Activated naive CD4-positive, alpha-beta T cell treated with anti-CD3 and anti-CD28 coated beads, Interleukin-2, amount 50 U/mL, for 24 hours (primary cell): Measurements from ENCODE around the gene RPN1.
"Not testable (repeated sequence)": the region's sequence is repeated elsewhere in the genome, so short reads cannot be mapped to it uniquely, and the experiment has no call there.

Experiments used
- H3K27ac Mint-ChIP-seq: one replicate; pipeline ENCODE4 v1.8.0; 2021; ENCODE audit warnings: mild to moderate bottlenecking, mixed read lengths
- H3K27me3 Mint-ChIP-seq: one replicate; pipeline ENCODE4 v1.8.0; 2021; ENCODE audit warnings: mixed read lengths
- H3K36me3 Mint-ChIP-seq: one replicate; pipeline ENCODE4 v1.8.0; 2021; ENCODE audit warnings: mixed read lengths
- H3K4me1 Mint-ChIP-seq: one replicate; pipeline ENCODE4 v1.8.0; 2021; ENCODE audit warnings: mixed read lengths
- H3K4me3 Mint-ChIP-seq: one replicate; pipeline ENCODE4 v1.8.0; 2021; ENCODE audit warnings: mild to moderate bottlenecking, mixed read lengths
- H3K9me3 Mint-ChIP-seq: one replicate; pipeline ENCODE4 v1.8.0; 2021; ENCODE audit warnings: mixed read lengths

The RPN1 gene

GRCh38 chr3:128650096-128651050 is at the start of gene RPN1:
TSS of gene RPN1 (minus strand) at chr3:128650818. CDS start at chr3:128650800, 18 bp downstream.
- Mint-ChIP-seq H3K4me3 (peak within 1 kb of the TSS; percentile 93), H3K36me3 (no peaks in the 10 kb centered on the region), H3K27me3 (no peaks in the 10 kb centered on the region), H3K9me3 (no peaks in the 10 kb centered on the region), H3K27ac (peak within 1 kb of the TSS; percentile 94), H3K4me1 (peaks cover 37% of the 10 kb centered on the region)

- Mint-ChIP-seq H3K27ac (no peak overlapping the region), H3K9me3 (no peaks in the 10 kb centered on the region), H3K27me3 (no peaks in the 10 kb centered on the region), H3K4me3 (peak overlapping the region; percentile 82), H3K36me3 (no peaks in the 10 kb centered on the region), H3K4me1 (peaks cover 3% of the 10 kb centered on the region)
Measured at GRCh38 chr3:128698211-128699047, 47.8 kb upstream of the RPN1 start.

GRCh38 chr3:128697341-128697740 is 46.7 kb upstream of the RPN1 start:
- Mint-ChIP-seq H3K9me3 (no peaks in the 10 kb centered on the region), H3K4me1 (peaks cover 3% of the 10 kb centered on the region), H3K36me3 (no peaks in the 10 kb centered on the region), H3K4me3 (peak overlapping the region; percentile 36), H3K27ac (no peak overlapping the region), H3K27me3 (no peaks in the 10 kb centered on the region)

GRCh38 chr3:128693696-128694095 is 43.1 kb upstream of the RPN1 start:
- Mint-ChIP-seq H3K27me3 (no peaks in the 10 kb centered on the region), H3K27ac (no peak overlapping the region), H3K4me1 (peaks cover 3% of the 10 kb centered on the region), H3K36me3 (no peaks in the 10 kb centered on the region), H3K4me3 (no peak overlapping the region), H3K9me3 (no peaks in the 10 kb centered on the region)

- peaks cover 14% of the 10 kb centered on the region for H3K4me1 Mint-ChIP-seq
- H3K36me3 Mint-ChIP-seq = no peaks in the 10 kb centered on the region
- H3K4me3 Mint-ChIP-seq = no peak overlapping the region
- H3K27ac Mint-ChIP-seq = no peak overlapping the region
- no peaks in the 10 kb centered on the region for H3K27me3 Mint-ChIP-seq
- no peaks in the 10 kb centered on the region for H3K9me3 Mint-ChIP-seq
Measured at GRCh38 chr3:128689060-128689459, 38.4 kb upstream of the RPN1 start.

GRCh38 chr3:128686465-128686864 is 35.8 kb upstream of the RPN1 start:
- Mint-ChIP-seq H3K36me3 (peaks cover under 1% of the 10 kb centered on the region), H3K27me3 (no peaks in the 10 kb centered on the region), H3K4me3 (no peak overlapping the region), H3K4me1 (peaks cover 28% of the 10 kb centered on the region), H3K27ac (no peak overlapping the region), H3K9me3 (no peaks in the 10 kb centered on the region)

GRCh38 chr3:128684986-128685726 is 34.5 kb upstream of the RPN1 start:
- no peak overlapping the region for H3K27ac Mint-ChIP-seq
- no peaks in the 10 kb centered on the region for H3K9me3 Mint-ChIP-seq
- peaks cover 37% of the 10 kb centered on the region for H3K4me1 Mint-ChIP-seq
- H3K27me3 Mint-ChIP-seq = no peaks in the 10 kb centered on the region
- H3K36me3 Mint-ChIP-seq = peaks cover 3% of the 10 kb centered on the region
- H3K4me3 Mint-ChIP-seq = no peak overlapping the region

- no peaks in the 10 kb centered on the region for H3K9me3 Mint-ChIP-seq
- H3K4me3 Mint-ChIP-seq = no peak overlapping the region
- H3K36me3 Mint-ChIP-seq = peaks cover 3% of the 10 kb centered on the region
- H3K27ac Mint-ChIP-seq = no peak overlapping the region
- no peaks in the 10 kb centered on the region for H3K27me3 Mint-ChIP-seq
- peaks cover 45% of the 10 kb centered on the region for H3K4me1 Mint-ChIP-seq
Measured at GRCh38 chr3:128683957-128684356, 33.3 kb upstream of the RPN1 start.

- Mint-ChIP-seq H3K4me3 (peak overlapping the region; percentile 93), H3K4me1 (peaks cover 44% of the 10 kb centered on the region), H3K27me3 (no peaks in the 10 kb centered on the region), H3K36me3 (peaks cover 4% of the 10 kb centered on the region), H3K9me3 (no peaks in the 10 kb centered on the region), H3K27ac (peak overlapping the region; percentile 98)
Measured at GRCh38 chr3:128681369-128681829, 30.8 kb upstream of the RPN1 start.

- no peaks in the 10 kb centered on the region for H3K9me3 Mint-ChIP-seq
Measured at GRCh38 chr3:128680603-128681368, 30.2 kb upstream of the RPN1 start.

GRCh38 chr3:128679338-128679737 is 28.7 kb upstream of the RPN1 start:
- no peak overlapping the region for H3K27ac Mint-ChIP-seq
- peak overlapping the region; percentile 93 for H3K4me3 Mint-ChIP-seq
- H3K9me3 Mint-ChIP-seq = no peaks in the 10 kb centered on the region
- peaks cover 34% of the 10 kb centered on the region for H3K4me1 Mint-ChIP-seq
- no peaks in the 10 kb centered on the region for H3K27me3 Mint-ChIP-seq
- H3K36me3 Mint-ChIP-seq = peaks cover 4% of the 10 kb centered on the region

More at GRCh38 chr3:128680603-128681368, 30.2 kb upstream of the RPN1 start:
- Mint-ChIP-seq H3K4me1 (peaks cover 44% of the 10 kb centered on the region), H3K27ac (peak overlapping the region; percentile 98), H3K36me3 (peaks cover 4% of the 10 kb centered on the region), H3K4me3 (peak overlapping the region; percentile 93), H3K27me3 (no peaks in the 10 kb centered on the region)

- H3K9me3 Mint-ChIP-seq, H3K36me3 Mint-ChIP-seq, H3K27me3 Mint-ChIP-seq, H3K4me3 Mint-ChIP-seq: not testable (repeated sequence)
- H3K27ac Mint-ChIP-seq = peak overlapping the region; percentile 59
- H3K4me1 Mint-ChIP-seq = peaks cover 15% of the 10 kb centered on the region
Measured at GRCh38 chr3:128675802-128676201, 25.2 kb upstream of the RPN1 start.

GRCh38 chr3:128674161-128674784 is 23.7 kb upstream of the RPN1 start:
- Mint-ChIP-seq H3K27ac (no peak overlapping the region), H3K27me3 (no peaks in the 10 kb centered on the region), H3K9me3 (no peaks in the 10 kb centered on the region), H3K4me3 (no peak overlapping the region), H3K36me3 (peaks cover 4% of the 10 kb centered on the region), H3K4me1 (peaks cover 4% of the 10 kb centered on the region)

- H3K36me3 Mint-ChIP-seq = no peaks in the 10 kb centered on the region
- no peak overlapping the region for H3K27ac Mint-ChIP-seq
- H3K4me3 Mint-ChIP-seq = no peak overlapping the region
- H3K9me3 Mint-ChIP-seq = no peaks in the 10 kb centered on the region
- H3K27me3 Mint-ChIP-seq = no peaks in the 10 kb centered on the region
- peaks cover 6% of the 10 kb centered on the region for H3K4me1 Mint-ChIP-seq
Measured at GRCh38 chr3:128667641-128668040, 17.0 kb upstream of the RPN1 start.
